Mesenchymal stem cell (in vitro differentiated cells and primary cell): Measurements from ENCODE around the gene STK38.
A peak's percentile ranks its signal among the peaks of the same experiment; 100 is the strongest.

Experiments used
- DNase-seq: peaks from one replicate; pipeline ENCODE4 v3.0.0-alpha.2; 2013
- H2AFZ ChIP-seq: one replicate; pipeline ENCODE4 v1.6.1; 2013; ENCODE audit warnings: low read depth, mild to moderate bottlenecking, control low read depth, inconsistent platforms, low read length, moderate library complexity
- H2AK5ac ChIP-seq: 2 replicates; pipeline ENCODE4 v1.6.1; 2013; ENCODE audit warnings: low read length, moderate library complexity, mild to moderate bottlenecking, inconsistent platforms; ENCODE audit not compliant: severe bottlenecking
- H2BK120ac ChIP-seq: one replicate; pipeline ENCODE4 v1.6.1; 2013; ENCODE audit warnings: low read depth, mild to moderate bottlenecking, inconsistent platforms, low read length, moderate library complexity
- H2BK12ac ChIP-seq, 2 experiments: one replicate each; pipeline ENCODE4 v1.6.1; 2013; ENCODE audit warnings: inconsistent platforms in 2 of 2, low read length in 2 of 2, mild to moderate bottlenecking in 2 of 2, moderate library complexity in 2 of 2, control low read depth in 1 of 2
- H2BK15ac ChIP-seq: one replicate; pipeline ENCODE4 v1.6.1; 2013; ENCODE audit warnings: mild to moderate bottlenecking, low read depth, inconsistent platforms; ENCODE audit not compliant: poor library complexity, severe bottlenecking
- H2BK5ac ChIP-seq: 2 replicates; pipeline ENCODE4 v1.6.1; 2013; ENCODE audit warnings: low read depth, mild to moderate bottlenecking, low read length, control low read depth, inconsistent platforms; ENCODE audit not compliant: poor library complexity, severe bottlenecking
- H3K14ac ChIP-seq, 2 experiments: one replicate each; pipeline ENCODE4 v1.6.1; 2013; ENCODE audit warnings: inconsistent platforms in 2 of 2, low read length in 2 of 2, control low read depth in 1 of 2, mild to moderate bottlenecking in 1 of 2, moderate library complexity in 1 of 2
- H3K18ac ChIP-seq, 2 experiments: one replicate each; pipeline ENCODE4 v1.6.1; 2013; ENCODE audit warnings: inconsistent platforms in 2 of 2, low read length in 2 of 2, control low read depth in 1 of 2, low read depth in 1 of 2, mild to moderate bottlenecking in 1 of 2
- H3K23ac ChIP-seq, 2 experiments: one replicate each; pipeline ENCODE4 v1.6.1; 2013; ENCODE audit warnings: inconsistent platforms in 2 of 2, low read length in 2 of 2, mild to moderate bottlenecking in 2 of 2, moderate library complexity in 2 of 2, control low read depth in 1 of 2
- H3K27ac ChIP-seq: 2 replicates; pipeline ENCODE4 v1.5.1; 2013; ENCODE audit warnings: mild to moderate bottlenecking, moderate library complexity, low read length, control low read depth, inconsistent platforms; ENCODE audit not compliant: poor library complexity, severe bottlenecking
- H3K27me3 ChIP-seq, 2 experiments: 2 replicates each; pipeline versions ENCODE4 v1.6.1 to v1.7.0; 2013; ENCODE audit warnings: low read length in 2 of 2, mild to moderate bottlenecking in 2 of 2, moderate library complexity in 2 of 2, control low read depth in 1 of 2, inconsistent platforms in 1 of 2; ENCODE audit not compliant: control insufficient read depth in 1 of 2, insufficient read depth in 1 of 2
- H3K36me3 ChIP-seq, 2 experiments: 2 replicates each; pipeline versions ENCODE4 v1.6.1 to v1.7.0; 2013; ENCODE audit warnings: low read length in 2 of 2, control low read depth in 1 of 2, inconsistent platforms in 1 of 2, low read depth in 1 of 2, mild to moderate bottlenecking in 1 of 2; ENCODE audit not compliant: insufficient read depth in 2 of 2, control insufficient read depth in 1 of 2
- H3K4ac ChIP-seq, 2 experiments: one replicate each; pipeline ENCODE4 v1.6.1; 2013; ENCODE audit warnings: inconsistent platforms in 2 of 2, low read length in 2 of 2, mild to moderate bottlenecking in 2 of 2, moderate library complexity in 2 of 2, control low read depth in 1 of 2, low read depth in 1 of 2
- H3K4me1 ChIP-seq: 2 replicates; pipeline ENCODE4 v1.6.1; 2013; ENCODE audit warnings: low read depth, low read length, control low read depth; ENCODE audit not compliant: control insufficient read depth, insufficient read depth
- H3K4me2 ChIP-seq: 2 replicates; pipeline ENCODE4 v1.6.1; 2013; ENCODE audit warnings: low read length, mild to moderate bottlenecking, inconsistent platforms; ENCODE audit not compliant: poor library complexity, severe bottlenecking
- H3K4me3 ChIP-seq, 2 experiments: 2 replicates each; pipeline versions ENCODE4 v1.5.1 to v1.7.0; 2013; ENCODE audit warnings: low read length in 2 of 2, mild to moderate bottlenecking in 2 of 2, control low read depth in 1 of 2, low read depth in 1 of 2; ENCODE audit not compliant: insufficient read depth in 1 of 2
- H3K79me1 ChIP-seq: replicated peaks from 2 replicates; pipeline ENCODE4 v1.6.1; 2013; ENCODE audit warnings: mild to moderate bottlenecking, control low read depth, low read length, inconsistent platforms; ENCODE audit not compliant: poor library complexity, severe bottlenecking
- H3K9ac ChIP-seq: 2 replicates; pipeline ENCODE4 v1.7.0; 2013; ENCODE audit warnings: mild to moderate bottlenecking, low read length, moderate library complexity
- H3K9me3 ChIP-seq: 2 replicates; pipeline ENCODE4 v1.7.0; 2013; ENCODE audit warnings: mild to moderate bottlenecking, low read length; ENCODE audit not compliant: control insufficient read depth
- H4K8ac ChIP-seq: one replicate; pipeline ENCODE4 v1.6.1; 2013; ENCODE audit warnings: inconsistent platforms, mild to moderate bottlenecking, low read length, moderate library complexity
- H4K91ac ChIP-seq: one replicate; pipeline ENCODE4 v1.6.1; 2013; ENCODE audit warnings: mild to moderate bottlenecking, low read length, inconsistent platforms
- WGBS: methylation state at CpG from one replicate; pipeline ENCODE4 v1.1.7; 2013; ENCODE audit warnings: mixed read lengths; 5-methylcytosine and 5-hydroxymethylcytosine counted together

The STK38 gene

DNA sequence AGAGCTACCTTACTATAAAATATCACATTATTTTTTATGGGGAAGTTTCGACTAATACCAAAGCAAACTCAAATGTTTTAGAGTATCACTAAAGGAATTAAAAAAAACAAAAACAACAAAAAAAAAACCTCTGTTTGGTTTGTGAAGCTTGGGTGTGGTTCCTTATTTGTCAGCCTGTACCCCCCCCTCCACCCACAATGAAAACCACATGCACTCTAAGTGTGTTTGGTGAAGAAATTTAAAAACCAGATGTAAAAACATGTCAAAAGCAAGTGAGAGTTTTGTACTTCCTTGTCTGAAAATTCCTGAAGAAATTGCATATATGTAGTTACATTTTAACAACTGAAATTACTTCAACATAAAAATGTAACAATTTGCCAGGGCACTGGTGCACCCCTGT lies 3.1 kb downstream of the STK38 start:
- H2BK12ac ChIP-seq: no peak overlapping the region
- H3K14ac ChIP-seq: no peak overlapping the region
- H2AFZ ChIP-seq: no peak overlapping the region
- H3K27ac ChIP-seq: no peak overlapping the region
- no peak overlapping the region for H3K23ac ChIP-seq
- H3K4me2 ChIP-seq: peak overlapping the region; percentile 61
- H4K91ac ChIP-seq: no peak overlapping the region
- peak overlapping the region in 1 of 2 experiments; percentile 100 for H3K4me3 ChIP-seq
- H2BK5ac ChIP-seq: no peak overlapping the region
- H2BK120ac ChIP-seq: no peak overlapping the region
- no peak overlapping the region for H2BK15ac ChIP-seq
- peaks cover 10% of the 10 kb centered on the region for H3K4me1 ChIP-seq
- H3K18ac ChIP-seq: no peak overlapping the region
- H3K4ac ChIP-seq: no peak overlapping the region
- WGBS: no CpG with 5 or more reads among the region's 1 CpG
- no peaks in the 10 kb centered on the region for H3K27me3 ChIP-seq
- H4K8ac ChIP-seq: no peak overlapping the region
- H3K9ac ChIP-seq: peak overlapping the region; percentile 70
- no peaks in the 10 kb centered on the region for H3K9me3 ChIP-seq
- DNase-seq: no peak
- peaks cover 2% of the 10 kb centered on the region for H3K79me1 ChIP-seq
- H3K36me3 ChIP-seq: peaks cover 10 to 21% of the 10 kb centered on the region in 2 experiments
- H2AK5ac ChIP-seq: peak overlapping the region; percentile 42

DNA sequence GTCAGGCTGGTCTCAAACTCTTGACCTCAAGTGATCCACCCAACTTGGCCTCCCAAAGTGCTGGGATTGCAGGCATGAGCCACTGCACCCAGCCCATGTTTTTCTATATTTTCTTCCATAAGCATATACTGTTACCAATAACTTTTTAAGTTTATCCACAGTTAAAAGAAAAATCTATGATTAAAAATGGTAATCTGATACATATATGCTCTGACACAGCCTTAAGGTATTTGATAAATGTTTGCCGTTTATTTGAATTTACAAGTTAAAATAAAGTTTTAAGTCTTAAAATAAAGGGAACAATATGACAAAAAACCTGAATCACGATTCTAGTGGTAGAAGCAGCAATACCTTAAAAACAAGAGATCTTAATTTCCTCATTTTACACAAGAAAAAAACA lies 5.2 kb downstream of the STK38 start:
- peaks cover 8% of the 10 kb centered on the region for H3K4me1 ChIP-seq
- peaks cover 4% of the 10 kb centered on the region for H3K79me1 ChIP-seq
- WGBS: no CpG with 5 or more reads among the region's 2 CpGs
- H2BK5ac ChIP-seq: no peak overlapping the region
- H3K36me3 ChIP-seq: peaks cover 21 to 41% of the 10 kb centered on the region in 2 experiments
- H4K8ac ChIP-seq: no peak overlapping the region
- no peaks in the 10 kb centered on the region for H3K9me3 ChIP-seq
- no peak overlapping the region for H2BK120ac ChIP-seq
- no peak overlapping the region for H3K14ac ChIP-seq
- no peak overlapping the region for H3K23ac ChIP-seq
- no peak overlapping the region for H2AFZ ChIP-seq
- H2BK15ac ChIP-seq: no peak overlapping the region
- no peak overlapping the region for H3K4ac ChIP-seq
- no peak overlapping the region for H3K4me2 ChIP-seq
- no peak overlapping the region for H3K27ac ChIP-seq
- H3K27me3 ChIP-seq: no peaks in the 10 kb centered on the region
- no peak overlapping the region for H3K4me3 ChIP-seq
- DNase-seq: no peak
- no peak overlapping the region for H2BK12ac ChIP-seq
- no peak overlapping the region for H2AK5ac ChIP-seq
- no peak overlapping the region for H3K18ac ChIP-seq
- no peak overlapping the region for H3K9ac ChIP-seq
- H4K91ac ChIP-seq: no peak overlapping the region

DNA sequence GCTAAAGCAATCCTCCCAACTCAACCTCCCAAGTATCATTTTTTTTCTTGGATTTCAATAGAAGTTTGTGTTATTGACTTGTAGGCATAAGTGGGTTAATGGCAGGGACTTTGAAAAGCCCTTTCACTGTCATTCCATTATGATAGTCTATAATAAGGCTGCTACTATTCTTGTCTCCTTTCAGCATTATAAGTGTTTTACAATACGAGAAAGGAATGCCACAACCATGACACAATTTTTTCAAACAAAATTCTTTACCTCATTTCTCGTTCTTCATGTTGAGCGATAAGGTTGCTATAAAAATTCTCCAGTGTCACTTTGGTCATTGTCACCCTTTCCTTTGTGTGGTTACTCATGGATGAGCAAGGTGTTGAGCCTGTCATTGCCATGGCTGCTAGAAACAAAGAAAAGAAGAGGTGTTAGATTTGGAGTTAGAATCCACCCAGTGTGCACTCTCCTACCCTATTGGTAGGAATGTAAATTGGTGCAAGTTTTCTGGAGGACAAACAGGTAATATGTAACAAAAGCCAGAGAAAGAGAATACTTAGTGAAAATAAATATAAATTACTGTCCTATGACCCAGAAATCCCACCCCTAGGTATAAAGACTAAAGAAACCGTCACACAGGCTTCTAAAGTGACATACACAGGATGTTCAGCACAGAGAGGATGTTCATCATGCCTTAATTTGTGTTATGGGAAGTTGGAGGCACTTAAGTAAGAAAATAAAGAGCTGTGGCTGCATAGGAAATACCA lies 7.3 kb downstream of the STK38 start:
- Histone ChIP-seq H2AK5ac (no peak overlapping the region), H2BK12ac (no peak overlapping the region), H3K14ac (no peak overlapping the region), H3K79me1 (peaks cover 4% of the 10 kb centered on the region), H3K18ac (no peak overlapping the region), H3K4me1 (peaks cover 8% of the 10 kb centered on the region), H4K91ac (no peak overlapping the region), H4K8ac (no peak overlapping the region), H2AFZ (no peak overlapping the region), H3K4me3 (no peak overlapping the region), H3K4me2 (no peak overlapping the region), H3K9me3 (no peaks in the 10 kb centered on the region), H3K36me3 (peaks cover 31 to 50% of the 10 kb centered on the region in 2 experiments), H2BK120ac (no peak overlapping the region), H3K27me3 (no peaks in the 10 kb centered on the region), H3K23ac (no peak overlapping the region), H2BK5ac (no peak overlapping the region), H3K9ac (no peak overlapping the region), H3K27ac (no peak overlapping the region), H3K4ac (no peak overlapping the region), H2BK15ac (no peak overlapping the region)
- WGBS: 96% methylated on average over 3 of the region's 4 CpGs
- no peak for DNase-seq

DNA sequence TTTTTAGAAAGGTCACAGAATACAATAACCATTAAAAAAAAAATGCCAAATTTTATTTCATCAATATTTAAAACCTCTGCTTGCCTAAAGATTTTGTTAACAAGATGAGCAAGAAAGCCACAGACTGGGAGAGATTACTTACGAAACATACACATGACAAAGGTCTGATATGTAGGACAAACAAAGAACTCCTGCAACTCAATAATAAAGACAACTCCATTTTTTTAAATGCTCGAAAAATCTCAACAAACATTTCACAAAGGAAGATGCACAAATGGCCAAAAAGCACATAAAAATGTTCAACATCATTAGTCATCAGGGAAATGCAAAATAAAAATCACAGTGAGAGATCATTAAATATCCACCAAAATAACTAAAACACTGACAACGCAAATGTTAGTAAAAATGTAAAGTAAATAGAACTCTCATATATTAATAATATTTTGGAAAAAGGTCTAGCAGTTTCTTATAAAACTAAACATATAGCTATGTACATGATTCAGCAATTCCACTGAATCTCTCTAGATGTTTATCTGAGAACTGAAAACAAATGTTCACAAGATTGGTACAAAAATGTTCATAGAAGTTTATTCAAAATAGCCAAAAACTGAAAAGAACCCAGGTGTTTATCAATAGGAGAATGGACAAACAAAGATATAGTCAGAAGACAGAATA lies 10.3 kb downstream of the STK38 start:
- H4K91ac ChIP-seq: no peak overlapping the region
- no peak overlapping the region for H3K23ac ChIP-seq
- no peak overlapping the region for H2AFZ ChIP-seq
- no peak overlapping the region for H3K4me3 ChIP-seq
- H3K9me3 ChIP-seq: no peaks in the 10 kb centered on the region
- no peak overlapping the region for H2BK5ac ChIP-seq
- no peak overlapping the region for H3K9ac ChIP-seq
- peaks cover 33 to 72% of the 10 kb centered on the region in 2 experiments for H3K36me3 ChIP-seq
- H2AK5ac ChIP-seq: no peak overlapping the region
- H3K18ac ChIP-seq: no peak overlapping the region
- H2BK120ac ChIP-seq: no peak overlapping the region
- no peak for DNase-seq
- no peak overlapping the region for H3K4ac ChIP-seq
- no peak overlapping the region for H4K8ac ChIP-seq
- H2BK15ac ChIP-seq: no peak overlapping the region
- H2BK12ac ChIP-seq: no peak overlapping the region
- peaks cover 1% of the 10 kb centered on the region for H3K4me1 ChIP-seq
- no peak overlapping the region for H3K27ac ChIP-seq
- no peaks in the 10 kb centered on the region for H3K27me3 ChIP-seq
- no peak overlapping the region for H3K4me2 ChIP-seq
- H3K79me1 ChIP-seq: peaks cover 10% of the 10 kb centered on the region
- WGBS: 97% methylated on average over 2 of the region's 3 CpGs
- no peak overlapping the region for H3K14ac ChIP-seq
